GM18498 (cell line): Measurements from ENCODE around the gene ACTBL2.
A peak's percentile ranks its signal among the peaks of the same experiment; 100 is the strongest.
"Not testable (repeated sequence)": the region's sequence is repeated elsewhere in the genome, so short reads cannot be mapped to it uniquely, and the experiment has no call there.

ENCODE experiments used
- ATAC-seq: cut with Tn5 transposase; IDR thresholded peaks from one replicate; pipeline ENCODE4 v1.9.1; 2021; ENCODE audit warnings: mild to moderate bottlenecking, moderate library complexity; ENCODE audit not compliant: unreplicated experiment

Gene ACTBL2

GRCh38 chr5:57494104-57495098, 11.8 kb upstream of the ACTBL2 start:
- ATAC-seq = peak; percentile 58

DNA sequence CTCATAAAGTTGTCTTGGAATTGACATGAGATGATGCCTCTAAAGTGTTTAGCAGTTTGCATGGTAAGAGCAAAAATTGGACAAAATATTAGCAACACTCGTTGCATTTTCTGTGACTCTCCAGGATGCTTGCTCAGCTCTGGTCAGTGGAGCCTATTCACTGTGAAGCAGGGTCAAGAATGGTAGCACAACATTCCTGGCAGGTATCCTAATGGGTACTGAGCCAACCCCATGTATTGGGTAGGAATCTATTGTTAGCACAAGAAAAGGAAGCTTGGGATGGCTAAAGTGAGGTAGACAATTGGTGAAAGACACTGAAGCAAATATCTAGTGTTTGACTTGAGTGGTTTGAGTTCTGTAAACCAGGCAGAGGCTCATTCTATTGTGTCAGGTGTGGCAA, 10.4 kb upstream of the ACTBL2 start:
- ATAC-seq = no peak

- ATAC-seq = no peak
Measured at GRCh38 chr5:57492632-57493031, 10.0 kb upstream of the ACTBL2 start.

DNA sequence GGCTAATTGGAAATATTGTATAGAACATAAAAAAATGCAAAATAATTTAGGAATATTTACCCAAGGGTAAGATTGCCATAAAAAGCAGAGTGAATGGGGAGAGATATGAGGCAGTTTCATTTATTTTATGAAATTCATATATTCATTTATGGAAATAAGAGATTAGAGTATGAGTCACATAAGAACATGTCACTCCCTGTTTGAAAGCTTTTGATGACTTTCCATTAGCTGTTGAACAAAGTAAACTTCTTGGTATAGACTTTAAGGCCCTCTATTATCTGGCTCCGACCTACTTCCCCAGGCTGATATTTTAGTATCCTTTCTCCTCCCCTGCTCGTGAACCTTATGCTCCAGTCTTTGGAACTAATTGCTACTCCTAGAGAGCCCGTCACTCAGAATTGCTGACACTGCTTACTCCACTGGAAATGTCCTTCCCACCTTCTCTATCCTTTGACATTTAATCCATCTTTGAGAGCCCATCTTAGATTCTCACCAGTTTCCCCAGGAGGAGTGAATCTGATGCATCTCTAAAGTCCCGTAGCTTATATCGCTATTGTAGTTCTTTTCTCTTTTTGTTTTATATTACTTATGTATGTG, 8.9 kb upstream of the ACTBL2 start:
- no peak for ATAC-seq

DNA sequence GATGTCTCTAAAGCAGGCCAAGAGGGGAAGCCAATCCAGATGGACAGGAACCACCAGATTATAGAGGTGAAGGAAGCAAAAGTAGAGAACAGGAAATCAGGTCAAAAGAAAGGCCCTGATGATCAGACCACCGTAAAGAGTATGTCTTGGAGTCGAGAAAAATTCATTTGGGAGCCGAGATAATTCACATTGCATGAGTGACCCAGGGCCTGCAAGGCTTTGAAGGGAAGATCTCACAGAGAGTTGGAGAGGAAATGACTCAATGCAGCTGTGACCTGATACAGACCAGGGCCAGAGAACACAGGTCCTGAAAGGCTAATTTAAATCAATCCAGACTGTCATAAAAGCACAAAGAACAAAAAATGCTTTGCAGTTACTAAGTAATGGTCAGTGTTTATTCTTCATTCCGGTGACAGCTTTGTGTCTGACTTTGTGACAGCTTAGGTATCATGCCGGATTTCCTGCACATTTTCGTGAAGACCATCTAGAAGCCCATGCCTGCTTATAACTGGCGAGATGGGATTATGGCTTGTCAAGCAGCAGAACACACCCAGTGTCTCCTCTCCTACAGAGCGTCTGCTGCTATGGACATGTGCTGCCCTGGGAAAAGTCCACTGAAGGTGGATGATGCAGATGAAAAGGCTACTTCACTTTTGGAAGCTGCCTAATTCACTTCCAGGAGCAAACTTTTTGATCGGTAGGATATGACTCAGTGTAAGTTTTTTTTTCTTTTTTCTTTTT, 5.8 kb upstream of the ACTBL2 start:
- no peak for ATAC-seq

- no peak for ATAC-seq
Measured at GRCh38 chr5:57486027-57486602, 3.5 kb upstream of the ACTBL2 start.

DNA sequence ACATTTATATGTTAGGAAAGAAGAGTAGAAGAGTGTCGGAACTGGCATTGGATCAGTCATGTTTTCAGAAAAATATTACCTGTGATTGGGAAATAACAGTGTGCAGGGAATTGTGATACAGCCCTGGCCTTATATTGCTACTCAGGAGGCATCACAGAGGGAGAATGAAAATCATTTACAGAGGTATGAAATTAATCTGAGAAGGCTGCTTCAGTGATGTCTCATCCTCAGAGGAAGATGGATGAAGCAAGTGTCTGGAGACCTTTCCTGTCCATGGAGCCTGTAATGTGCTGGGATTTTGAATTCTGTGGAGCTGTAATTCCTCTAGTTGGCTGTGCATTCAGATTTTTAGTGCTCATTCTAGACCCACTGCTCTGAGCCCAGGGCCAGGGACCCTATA, 3.8 kb downstream of the ACTBL2 start:
- ATAC-seq = no peak

DNA sequence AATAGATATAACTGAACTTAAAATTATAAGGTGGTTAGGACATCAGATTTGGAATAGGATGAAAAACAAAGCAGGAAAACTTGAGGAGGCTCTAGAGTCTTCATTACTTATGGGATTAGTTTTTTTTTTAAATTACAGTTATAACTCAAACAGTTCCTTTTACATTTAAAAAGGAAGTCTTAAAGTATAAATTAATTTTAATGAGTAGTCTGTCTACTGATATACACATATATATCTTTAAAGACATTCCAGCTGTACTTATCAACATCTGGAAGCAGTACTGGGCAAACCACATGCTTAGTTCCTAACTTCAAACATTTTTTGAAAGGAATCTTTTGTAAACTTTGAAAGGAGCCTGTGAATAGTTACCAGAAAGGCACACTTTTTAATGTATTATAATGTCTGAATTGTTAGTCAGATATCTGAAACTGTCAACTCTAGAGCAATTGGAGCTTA, 6.0 kb downstream of the ACTBL2 start:
- no peak for ATAC-seq

GRCh38 chr5:57470339-57470738, 12.3 kb downstream of the ACTBL2 start:
- no peak for ATAC-seq

GRCh38 chr5:57468481-57469163, 14.0 kb downstream of the ACTBL2 start:
- ATAC-seq = no peak

- no peak for ATAC-seq
Measured at GRCh38 chr5:57466544-57466943, 16.1 kb downstream of the ACTBL2 start.

DNA sequence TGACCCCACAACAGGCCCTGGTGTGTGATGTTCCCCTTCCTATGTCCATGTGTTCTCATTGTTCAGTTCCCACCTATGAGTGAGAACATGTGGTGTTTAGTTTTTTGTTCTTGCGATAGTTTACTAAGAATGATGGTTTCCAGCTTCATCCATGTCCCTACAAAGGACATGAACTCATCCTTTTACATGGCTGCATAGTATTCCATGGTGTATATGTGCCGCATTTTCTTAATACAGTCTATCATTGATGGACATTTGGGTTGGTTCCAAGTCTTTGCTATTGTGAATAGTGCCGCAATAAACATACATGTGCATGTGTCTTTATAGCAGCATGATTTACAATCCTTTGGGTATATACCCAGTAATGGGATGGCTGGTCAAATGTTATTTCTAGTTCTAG, 22.6 kb downstream of the ACTBL2 start:
- ATAC-seq = not testable (repeated sequence)

DNA sequence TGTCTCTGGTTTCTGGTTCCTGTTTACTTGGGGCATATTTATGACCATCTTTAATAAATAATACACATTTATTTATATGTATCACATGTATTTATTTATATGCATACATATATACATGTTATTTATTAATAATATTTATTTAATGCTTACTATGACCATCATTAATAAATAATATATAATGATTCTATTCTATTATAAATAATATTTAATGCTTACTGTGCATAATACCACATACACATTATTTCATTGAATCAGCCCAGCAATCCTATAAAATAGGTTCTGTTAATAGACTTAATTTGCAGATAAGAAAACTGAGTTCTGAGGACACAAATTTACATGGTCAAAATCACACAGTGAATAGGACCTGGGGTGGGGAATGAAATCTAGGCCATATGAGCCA, 24.2 kb downstream of the ACTBL2 start:
- ATAC-seq = no peak

GRCh38 chr5:57456531-57457135, 26.0 kb downstream of the ACTBL2 start:
- ATAC-seq = no peak

DNA sequence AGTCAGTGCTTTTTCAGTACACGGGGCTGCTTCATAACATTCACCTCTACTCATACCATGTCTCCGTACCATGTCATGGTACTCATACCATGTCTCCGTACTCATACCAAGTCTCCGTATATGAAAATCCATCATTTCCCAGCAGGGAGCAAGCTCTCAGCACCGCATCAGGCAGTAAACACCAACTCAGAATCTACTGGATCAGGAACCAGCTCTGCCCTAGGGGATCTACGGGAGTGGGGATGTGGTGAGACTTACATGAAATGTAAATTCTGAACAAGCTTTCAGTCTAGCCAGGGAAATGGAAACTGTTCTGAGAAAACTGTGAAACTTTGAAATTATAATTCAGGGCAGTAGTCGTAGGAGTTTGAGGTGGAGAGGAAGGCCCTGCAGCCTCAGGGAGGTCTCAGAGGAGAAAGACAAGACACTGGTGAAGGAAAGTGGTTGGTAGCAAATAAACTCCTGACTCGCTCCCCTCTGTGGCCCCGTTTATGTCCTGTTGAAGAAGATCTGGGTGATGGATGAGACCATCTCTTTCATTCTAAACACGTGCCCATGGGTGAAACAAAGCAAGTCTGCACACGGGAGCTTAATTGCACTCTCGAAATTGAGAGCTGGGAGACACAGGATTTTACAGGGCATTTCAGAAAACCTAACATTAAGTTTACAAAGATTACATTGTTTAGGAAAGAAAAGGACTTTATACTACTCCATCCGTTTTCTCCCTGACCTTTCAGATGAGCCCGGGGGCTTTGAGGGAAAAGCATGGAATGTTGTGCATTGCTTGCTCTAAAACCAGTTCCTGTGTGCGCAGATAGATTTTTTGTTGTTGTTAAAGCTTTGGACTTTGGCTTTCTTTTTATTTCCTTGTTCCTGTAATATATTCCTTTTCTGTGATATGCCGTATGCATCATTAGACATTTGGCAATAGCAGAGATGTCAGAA, 26.8 kb downstream of the ACTBL2 start:
- no peak for ATAC-seq

DNA sequence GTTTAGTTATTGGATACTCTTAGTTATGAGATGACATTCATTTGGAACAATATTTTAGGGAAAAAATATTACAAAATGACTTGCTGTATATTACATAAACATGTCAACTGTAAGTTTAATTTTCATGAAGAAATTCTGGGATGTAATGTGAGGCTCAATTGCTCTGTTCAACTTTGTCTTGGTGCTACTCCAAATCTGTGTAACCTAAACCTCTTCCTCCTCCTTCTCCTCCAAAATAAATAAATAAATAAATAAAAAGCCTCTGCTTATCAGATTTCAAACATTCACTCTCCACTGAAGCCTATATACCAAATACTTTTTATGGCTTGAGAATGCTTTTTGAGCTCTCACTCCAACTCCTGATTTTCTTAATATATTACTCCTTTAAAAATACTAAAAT, 27.7 kb downstream of the ACTBL2 start:
- ATAC-seq = no peak

GRCh38 chr5:57453728-57454127, 28.9 kb downstream of the ACTBL2 start:
- ATAC-seq = no peak

DNA sequence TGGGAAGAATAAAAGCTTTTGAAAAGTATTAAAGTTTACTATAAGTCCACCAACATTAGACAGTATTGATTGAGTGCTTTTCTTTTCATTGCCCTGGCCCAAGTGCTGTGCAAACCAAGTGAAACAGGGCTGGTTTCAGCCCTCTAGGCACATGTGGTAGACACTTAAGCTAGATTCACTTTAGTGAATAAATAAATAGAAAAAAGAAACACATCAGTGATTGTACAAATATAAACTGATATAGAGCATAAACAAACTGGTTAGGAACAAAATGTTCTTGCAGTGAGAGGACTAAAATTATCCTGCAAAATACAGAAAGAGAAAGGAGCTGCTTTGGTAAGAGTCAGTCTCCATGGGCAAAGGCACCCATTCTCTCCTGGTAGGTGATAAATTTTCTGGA, 29.7 kb downstream of the ACTBL2 start:
- no peak for ATAC-seq
